Panc1 (cell line): ENCODE measurements around the gene DOCK3. TPM values are rescaled to one million over a fixed set of nuclear protein-coding genes. Genes with fewer than 3 reads are reported as not detected.
A peak's percentile ranks its signal among the peaks of the same experiment; 100 is the strongest.

Experiments used
- ATAC-seq: fragments of 200-7000 bp; cut with Tn5 transposase; 2 replicates; pipeline ENCODE4 v1.9.1; 2020; ENCODE audit warnings: mild to moderate bottlenecking, moderate library complexity
- BruUV-seq: library from RNA; stranded (reverse); fragments of 400-500 nt; replicated peaks from 2 replicates; lab custom pipeline; 2021; lab: Mats Ljungman, UMichigan
- CTCF ChIA-PET: fragments of 300-600 bp; sonication (Branson Sonifier 250); formaldehyde crosslinking; loops from one replicate; lab custom pipeline; 2022; ENCODE audit warnings: antibody characterized with exemption; lab: Charles Lee
- POLR2A ChIA-PET: fragments of 300-600 bp; sonication (Branson Sonifier 250); formaldehyde crosslinking; loops from one replicate; lab custom pipeline; 2022; ENCODE audit warnings: antibody characterized with exemption; lab: Charles Lee
- DNase-seq: peaks from one replicate; pipeline ENCODE4 v3.0.0-alpha.2; 2010; ENCODE audit warnings: low read depth, low spot score
- H3K27ac ChIP-seq: 2 replicates; pipeline ENCODE4 v1.5.1; 2011; ENCODE audit warnings: mild to moderate bottlenecking, low read length, inconsistent platforms
- H3K27me3 ChIP-seq: fragments of 200-500 bp; sonication (Bioruptor generic); 2 replicates; pipeline ENCODE4 v1.6.0; 2014; ENCODE audit warnings: low read length, inconsistent platforms; ENCODE audit not compliant: control insufficient read depth, insufficient read depth
- H3K36me3 ChIP-seq: fragments of 200-500 bp; sonication (Bioruptor generic); 2 replicates; pipeline ENCODE4 v1.5.1; 2014; ENCODE audit warnings: inconsistent platforms, mild to moderate bottlenecking, low read length, moderate library complexity; ENCODE audit not compliant: control insufficient read depth, insufficient read depth
- H3K4me1 ChIP-seq: 2 replicates; pipeline ENCODE4 v1.5.1; 2011; ENCODE audit warnings: inconsistent platforms, mild to moderate bottlenecking, low read length, moderate library complexity; ENCODE audit not compliant: control insufficient read depth, insufficient read depth
- H3K4me3 ChIP-seq, 2 experiments: 2 replicates each; pipeline ENCODE4 v1.5.1; 2011 to 2012; ENCODE audit warnings: low read depth in 2 of 2, low read length in 2 of 2, mild to moderate bottlenecking in 2 of 2, inconsistent platforms in 1 of 2, moderate library complexity in 1 of 2
- H3K9me3 ChIP-seq: fragments of 200-500 bp; sonication (Bioruptor generic); 2 replicates; pipeline ENCODE4 v1.5.1; 2014; ENCODE audit warnings: low read depth, mild to moderate bottlenecking, inconsistent platforms, low read length, moderate library complexity; ENCODE audit not compliant: control insufficient read depth, insufficient read depth
- POLR2AphosphoS5 ChIP-seq: IDR thresholded peaks from 2 replicates; pipeline ENCODE4 v1.6.1; 2012; ENCODE audit warnings: mild to moderate bottlenecking, low read depth, low read length, moderate library complexity
- SIN3A ChIP-seq: IDR thresholded peaks from 2 replicates; pipeline ENCODE4 v1.6.1; 2012; ENCODE audit warnings: low read depth, mild to moderate bottlenecking, low read length, moderate library complexity, borderline replicate concordance; ENCODE audit not compliant: insufficient read depth
- TCF7L2 ChIP-seq: IDR thresholded peaks from 2 replicates; pipeline ENCODE4 v1.6.1; 2011; ENCODE audit warnings: mild to moderate bottlenecking, low read depth, low read length, inconsistent platforms
- in situ Hi-C: cut with HindIII; loops from 2 replicates; pipeline ENCODE4 v1.10.0; 2016; ENCODE audit warnings: low sequenced_read_pairs, low pct_unique_long_range_greater_than_20kb
- intact Hi-C: fragments of 100-400 bp; cut with micrococcal nuclease; formaldehyde crosslinking; loops from one replicate; pipeline ENCODE4 v1.10.0; 2022; ENCODE audit not compliant: unreplicated experiment
- total RNA-seq: library from RNA; stranded (reverse); gene quantifications from one replicate; pipeline ENCODE4 v1.2.1, GENCODE V29; 2021; ENCODE audit not compliant: unreplicated experiment
- TF ChIP-seq, protein P1 (sequence below): fragments of 450-650 bp; IDR thresholded peaks from 2 replicates; pipeline ENCODE4 v1.5.1; 2017; ENCODE audit warnings: mild to moderate bottlenecking
- TF ChIP-seq, protein P2 (sequence below), 2 experiments: IDR thresholded peaks; 2 replicates each; pipeline ENCODE4 v1.6.1; 2011 to 2012; ENCODE audit warnings: low read depth in 2 of 2, control low read depth in 1 of 2, low read length in 1 of 2, mild to moderate bottlenecking in 1 of 2, moderate library complexity in 1 of 2; ENCODE audit not compliant: insufficient read depth in 1 of 2

The DOCK3 gene
- total RNA-seq, 1 experiment from 2014 or later, result 0.21 TPM

- no peaks in the 10 kb centered on the region for H3K9me3 ChIP-seq
- H3K4me3 ChIP-seq, result peak overlapping the region; percentile 57 to 62
- in situ Hi-C loops (no loop called here), intact Hi-C loops (no loop called here)
- peak overlapping the region; percentile 72 for H3K27ac ChIP-seq
- H3K27me3 ChIP-seq, result no peaks in the 10 kb centered on the region
- DNase-seq (no peak), ATAC-seq (peak; percentile 5; the same call in 1 of the 2 replicates)
- ChIA-PET POLR2A (no interaction called here), CTCF (no interaction called here)
- H3K36me3 ChIP-seq, result peaks cover 14% of the 10 kb centered on the region
- H3K4me1 ChIP-seq, result peaks cover 27% of the 10 kb centered on the region
- BruUV-seq, result no TSS peak
- TF ChIP-seq, protein P1, sequence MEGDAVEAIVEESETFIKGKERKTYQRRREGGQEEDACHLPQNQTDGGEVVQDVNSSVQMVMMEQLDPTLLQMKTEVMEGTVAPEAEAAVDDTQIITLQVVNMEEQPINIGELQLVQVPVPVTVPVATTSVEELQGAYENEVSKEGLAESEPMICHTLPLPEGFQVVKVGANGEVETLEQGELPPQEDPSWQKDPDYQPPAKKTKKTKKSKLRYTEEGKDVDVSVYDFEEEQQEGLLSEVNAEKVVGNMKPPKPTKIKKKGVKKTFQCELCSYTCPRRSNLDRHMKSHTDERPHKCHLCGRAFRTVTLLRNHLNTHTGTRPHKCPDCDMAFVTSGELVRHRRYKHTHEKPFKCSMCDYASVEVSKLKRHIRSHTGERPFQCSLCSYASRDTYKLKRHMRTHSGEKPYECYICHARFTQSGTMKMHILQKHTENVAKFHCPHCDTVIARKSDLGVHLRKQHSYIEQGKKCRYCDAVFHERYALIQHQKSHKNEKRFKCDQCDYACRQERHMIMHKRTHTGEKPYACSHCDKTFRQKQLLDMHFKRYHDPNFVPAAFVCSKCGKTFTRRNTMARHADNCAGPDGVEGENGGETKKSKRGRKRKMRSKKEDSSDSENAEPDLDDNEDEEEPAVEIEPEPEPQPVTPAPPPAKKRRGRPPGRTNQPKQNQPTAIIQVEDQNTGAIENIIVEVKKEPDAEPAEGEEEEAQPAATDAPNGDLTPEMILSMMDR, result no peak
- TF ChIP-seq, protein P2, sequence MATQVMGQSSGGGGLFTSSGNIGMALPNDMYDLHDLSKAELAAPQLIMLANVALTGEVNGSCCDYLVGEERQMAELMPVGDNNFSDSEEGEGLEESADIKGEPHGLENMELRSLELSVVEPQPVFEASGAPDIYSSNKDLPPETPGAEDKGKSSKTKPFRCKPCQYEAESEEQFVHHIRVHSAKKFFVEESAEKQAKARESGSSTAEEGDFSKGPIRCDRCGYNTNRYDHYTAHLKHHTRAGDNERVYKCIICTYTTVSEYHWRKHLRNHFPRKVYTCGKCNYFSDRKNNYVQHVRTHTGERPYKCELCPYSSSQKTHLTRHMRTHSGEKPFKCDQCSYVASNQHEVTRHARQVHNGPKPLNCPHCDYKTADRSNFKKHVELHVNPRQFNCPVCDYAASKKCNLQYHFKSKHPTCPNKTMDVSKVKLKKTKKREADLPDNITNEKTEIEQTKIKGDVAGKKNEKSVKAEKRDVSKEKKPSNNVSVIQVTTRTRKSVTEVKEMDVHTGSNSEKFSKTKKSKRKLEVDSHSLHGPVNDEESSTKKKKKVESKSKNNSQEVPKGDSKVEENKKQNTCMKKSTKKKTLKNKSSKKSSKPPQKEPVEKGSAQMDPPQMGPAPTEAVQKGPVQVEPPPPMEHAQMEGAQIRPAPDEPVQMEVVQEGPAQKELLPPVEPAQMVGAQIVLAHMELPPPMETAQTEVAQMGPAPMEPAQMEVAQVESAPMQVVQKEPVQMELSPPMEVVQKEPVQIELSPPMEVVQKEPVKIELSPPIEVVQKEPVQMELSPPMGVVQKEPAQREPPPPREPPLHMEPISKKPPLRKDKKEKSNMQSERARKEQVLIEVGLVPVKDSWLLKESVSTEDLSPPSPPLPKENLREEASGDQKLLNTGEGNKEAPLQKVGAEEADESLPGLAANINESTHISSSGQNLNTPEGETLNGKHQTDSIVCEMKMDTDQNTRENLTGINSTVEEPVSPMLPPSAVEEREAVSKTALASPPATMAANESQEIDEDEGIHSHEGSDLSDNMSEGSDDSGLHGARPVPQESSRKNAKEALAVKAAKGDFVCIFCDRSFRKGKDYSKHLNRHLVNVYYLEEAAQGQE (IDR thresholded peaks at IDR 0.05; ENCODE audit: insufficient read depth in 1 of 2, low read depth in 2 of 2, low read length in 1 of 2), result no peak
- TF ChIP-seq TCF7L2 (no peak), SIN3A (no peak), POLR2AphosphoS5 (no peak)
These were observed 717.0 kb downstream of the DOCK3 start for GRCh38 chr3:51391566-51392354.

DNA sequence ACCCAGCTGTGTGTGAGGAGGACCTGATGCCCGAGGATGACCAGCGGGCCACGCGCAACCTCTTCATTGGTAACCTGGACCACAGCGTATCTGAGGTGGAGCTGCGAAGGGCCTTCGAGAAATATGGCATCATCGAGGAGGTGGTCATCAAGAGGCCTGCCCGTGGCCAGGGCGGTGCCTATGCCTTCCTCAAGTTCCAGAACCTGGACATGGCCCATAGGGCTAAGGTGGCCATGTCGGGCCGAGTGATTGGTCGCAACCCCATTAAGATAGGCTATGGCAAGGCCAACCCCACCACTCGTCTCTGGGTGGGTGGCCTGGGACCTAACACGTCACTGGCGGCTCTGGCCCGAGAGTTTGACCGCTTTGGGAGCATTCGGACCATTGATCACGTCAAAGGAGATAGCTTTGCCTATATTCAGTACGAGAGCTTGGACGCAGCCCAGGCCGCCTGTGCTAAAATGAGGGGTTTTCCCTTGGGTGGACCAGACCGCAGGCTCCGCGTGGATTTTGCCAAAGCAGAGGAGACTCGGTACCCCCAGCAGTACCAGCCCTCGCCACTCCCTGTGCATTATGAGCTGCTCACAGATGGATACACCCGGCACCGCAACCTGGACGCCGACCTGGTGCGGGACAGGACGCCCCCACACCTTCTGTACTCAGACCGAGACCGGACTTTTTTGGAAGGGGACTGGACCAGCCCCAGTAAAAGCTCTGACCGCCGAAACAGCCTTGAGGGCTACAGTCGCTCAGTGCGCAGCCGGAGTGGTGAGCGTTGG lies 717.8 kb downstream of the DOCK3 start:
- no peaks in the 10 kb centered on the region for H3K27me3 ChIP-seq
- H3K4me1 ChIP-seq, result peaks cover 26% of the 10 kb centered on the region
- TF ChIP-seq, protein P1, result no peak
- TF ChIP-seq TCF7L2 (no peak), POLR2AphosphoS5 (no peak), SIN3A (no peak)
- TF ChIP-seq, protein P2 (IDR thresholded peaks at IDR 0.05; ENCODE audit: insufficient read depth in 1 of 2, low read depth in 2 of 2, low read length in 1 of 2), result no peak
- ATAC-seq, result no peak
- BruUV-seq, result no TSS peak
- ChIA-PET CTCF (no interaction called here), POLR2A (no interaction called here)
- intact Hi-C loops (no loop called here), in situ Hi-C loops (no loop called here)
- H3K36me3 ChIP-seq, result peaks cover 14% of the 10 kb centered on the region
- H3K4me3 ChIP-seq, result peak overlapping the region; percentile 57 to 62
- H3K27ac ChIP-seq, result peak overlapping the region; percentile 72
- DNase-seq, result no peak
- no peaks in the 10 kb centered on the region for H3K9me3 ChIP-seq
